Natural killer cell (primary cell): ENCODE data around the gene PLCB4. TPM values are rescaled to one million over a fixed set of nuclear protein-coding genes. Genes with fewer than 3 reads are reported as not detected.

Experiments used
- ATAC-seq, 3 donors: fragments of 150-1000 bp in 2 of 3; fragments of 200-7000 bp in 1 of 3; cut with Tn5 transposase; 1 replicate in 1 of 3; 2 replicates in 2 of 3; pipeline ENCODE4 v1.10.0; 2021; ENCODE audit warnings: mild to moderate bottlenecking in 2 of 3, moderate library complexity in 2 of 3
- DNase-seq, 2 donors: peaks; one replicate each; pipeline versions ENCODE4 v3.0.0 to v3.0.0-alpha.2; 2013 to 2021; ENCODE audit warnings: mixed read lengths in 1 of 2
- H3K27ac ChIP-seq: one replicate; pipeline ENCODE4 v1.5.1; 2013; ENCODE audit warnings: mild to moderate bottlenecking, low read length
- H3K27me3 ChIP-seq: one replicate; pipeline ENCODE4 v1.6.1; 2013; ENCODE audit warnings: low read length; ENCODE audit not compliant: control insufficient read depth, insufficient read depth
- H3K36me3 ChIP-seq: one replicate; pipeline ENCODE4 v1.6.1; 2013; ENCODE audit warnings: low read length; ENCODE audit not compliant: control insufficient read depth, insufficient read depth
- H3K4me1 ChIP-seq: one replicate; pipeline ENCODE4 v1.6.1; 2013; ENCODE audit warnings: low read length; ENCODE audit not compliant: control insufficient read depth, insufficient read depth
- H3K4me3 ChIP-seq: one replicate; pipeline ENCODE4 v1.5.1; 2013; ENCODE audit warnings: low read length
- H3K9me3 ChIP-seq: one replicate; pipeline ENCODE4 v1.6.1; 2013; ENCODE audit warnings: low read length; ENCODE audit not compliant: control insufficient read depth, insufficient read depth
- H3K27ac Mint-ChIP-seq, 2 donors: one replicate each; pipeline ENCODE4 v1.8.0; 2022; ENCODE audit warnings: mild to moderate bottlenecking in 2 of 2, mixed read lengths in 2 of 2, moderate library complexity in 1 of 2
- H3K27me3 Mint-ChIP-seq, 2 donors: one replicate each; pipeline ENCODE4 v1.8.0; 2022; ENCODE audit warnings: low read depth in 2 of 2, mixed read lengths in 2 of 2
- H3K36me3 Mint-ChIP-seq: one replicate; pipeline ENCODE4 v1.8.0; 2022; ENCODE audit warnings: mixed read lengths
- H3K4me1 Mint-ChIP-seq, 2 donors: one replicate each; pipeline ENCODE4 v1.8.0; 2022; ENCODE audit warnings: mixed read lengths in 2 of 2
- H3K4me3 Mint-ChIP-seq: one replicate; pipeline ENCODE4 v1.8.0; 2022; ENCODE audit warnings: mild to moderate bottlenecking, moderate library complexity, mixed read lengths
- H3K9me3 Mint-ChIP-seq, 2 donors: one replicate each; pipeline ENCODE4 v1.8.0; 2022; ENCODE audit warnings: mixed read lengths in 2 of 2
- WGBS: methylation state at CpG from one replicate; pipeline ENCODE4 v1.1.7; 2013; ENCODE audit warnings: missing lambda C conversion rate; ENCODE audit not compliant: insufficient coverage; 5-methylcytosine and 5-hydroxymethylcytosine counted together
- intact Hi-C: fragments of 100-400 bp; cut with micrococcal nuclease; formaldehyde crosslinking; loops from one replicate; pipeline ENCODE4 v1.14.2; 2022
- total RNA-seq, 4 donors: library from RNA; stranded (reverse); fragments of 120-200 nt in 1 of 4; gene quantifications; one replicate each; pipeline versions ENCODE4 v1.2.3 to v1.2.4, GENCODE V29; 2013 to 2022
- TF ChIP-seq, protein P1 (sequence below): fragments of 200-600 bp; IDR thresholded peaks from one replicate; pipeline ENCODE4 v1.8.0; 2022; ENCODE audit warnings: antibody characterized with exemption

The PLCB4 gene
- total RNA-seq, 3 donors from 2014 or later (not counting 1 experiment from before 2014, with no cell fraction given): 0.05 to 0.40 TPM; not detected in 1

DNA sequence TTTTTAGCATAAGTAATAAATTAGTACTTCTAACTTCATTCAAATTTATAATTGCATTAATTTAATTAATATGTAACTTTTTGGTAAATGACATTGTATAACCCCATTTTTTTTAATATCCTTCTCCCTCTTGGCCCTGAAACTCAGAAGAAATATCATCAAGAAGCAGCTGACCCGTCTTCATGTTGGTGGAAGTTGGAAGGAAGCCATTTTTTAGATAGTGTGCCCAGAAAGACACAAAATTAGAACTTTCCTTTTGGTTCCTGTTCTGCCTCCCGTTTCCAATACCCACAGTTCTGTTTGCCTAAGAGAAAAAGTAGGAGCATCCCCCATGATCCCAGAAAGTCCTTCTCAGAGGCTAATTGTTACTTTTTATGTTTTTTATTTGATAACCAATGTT lies 65.5 kb downstream of the PLCB4 start:
- H3K9me3 Mint-ChIP-seq: peaks cover 0 to 11% of the 10 kb centered on the region in 2 donors
- Histone ChIP-seq H3K4me1 (no peaks in the 10 kb centered on the region), H3K9me3 (no peaks in the 10 kb centered on the region), H3K27ac (no peak overlapping the region), H3K4me3 (no peak overlapping the region), H3K36me3 (no peaks in the 10 kb centered on the region), H3K27me3 (no peaks in the 10 kb centered on the region)
- no peaks in the 10 kb centered on the region for H3K27me3 Mint-ChIP-seq
- H3K36me3 Mint-ChIP-seq: no peaks in the 10 kb centered on the region
- DNase-seq (no peak), ATAC-seq (no peak)
- H3K27ac Mint-ChIP-seq: no peak overlapping the region
- TF ChIP-seq, protein P1, sequence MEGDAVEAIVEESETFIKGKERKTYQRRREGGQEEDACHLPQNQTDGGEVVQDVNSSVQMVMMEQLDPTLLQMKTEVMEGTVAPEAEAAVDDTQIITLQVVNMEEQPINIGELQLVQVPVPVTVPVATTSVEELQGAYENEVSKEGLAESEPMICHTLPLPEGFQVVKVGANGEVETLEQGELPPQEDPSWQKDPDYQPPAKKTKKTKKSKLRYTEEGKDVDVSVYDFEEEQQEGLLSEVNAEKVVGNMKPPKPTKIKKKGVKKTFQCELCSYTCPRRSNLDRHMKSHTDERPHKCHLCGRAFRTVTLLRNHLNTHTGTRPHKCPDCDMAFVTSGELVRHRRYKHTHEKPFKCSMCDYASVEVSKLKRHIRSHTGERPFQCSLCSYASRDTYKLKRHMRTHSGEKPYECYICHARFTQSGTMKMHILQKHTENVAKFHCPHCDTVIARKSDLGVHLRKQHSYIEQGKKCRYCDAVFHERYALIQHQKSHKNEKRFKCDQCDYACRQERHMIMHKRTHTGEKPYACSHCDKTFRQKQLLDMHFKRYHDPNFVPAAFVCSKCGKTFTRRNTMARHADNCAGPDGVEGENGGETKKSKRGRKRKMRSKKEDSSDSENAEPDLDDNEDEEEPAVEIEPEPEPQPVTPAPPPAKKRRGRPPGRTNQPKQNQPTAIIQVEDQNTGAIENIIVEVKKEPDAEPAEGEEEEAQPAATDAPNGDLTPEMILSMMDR: no peak
- no peak overlapping the region for H3K4me3 Mint-ChIP-seq
- no peaks in the 10 kb centered on the region for H3K4me1 Mint-ChIP-seq
- 17% methylated on average over 1 of the region's 2 CpGs for WGBS
- intact Hi-C loops: no loop called here

- intact Hi-C loops: no loop called here
- H3K4me1 Mint-ChIP-seq: no peaks in the 10 kb centered on the region
- no peaks in the 10 kb centered on the region for H3K36me3 Mint-ChIP-seq
- H3K27me3 Mint-ChIP-seq: no peaks in the 10 kb centered on the region
- H3K27ac ChIP-seq: no peak overlapping the region
- no peaks in the 10 kb centered on the region for H3K9me3 ChIP-seq
- DNase-seq: no peak
- no peaks in the 10 kb centered on the region for H3K36me3 ChIP-seq
- no peak overlapping the region for H3K27ac Mint-ChIP-seq
- H3K4me1 ChIP-seq: no peaks in the 10 kb centered on the region
- 31% methylated on average over 3 of the region's 3 CpGs for WGBS
- no peak overlapping the region for H3K4me3 ChIP-seq
- no peaks in the 10 kb centered on the region for H3K27me3 ChIP-seq
- TF ChIP-seq, protein P1: no peak
- no peak for ATAC-seq
- peaks cover 0 to 11% of the 10 kb centered on the region in 2 donors for H3K9me3 Mint-ChIP-seq
- H3K4me3 Mint-ChIP-seq: no peak overlapping the region
These were observed 67.2 kb downstream of the PLCB4 start for GRCh38 chr20:9136114-9136513.

DNA sequence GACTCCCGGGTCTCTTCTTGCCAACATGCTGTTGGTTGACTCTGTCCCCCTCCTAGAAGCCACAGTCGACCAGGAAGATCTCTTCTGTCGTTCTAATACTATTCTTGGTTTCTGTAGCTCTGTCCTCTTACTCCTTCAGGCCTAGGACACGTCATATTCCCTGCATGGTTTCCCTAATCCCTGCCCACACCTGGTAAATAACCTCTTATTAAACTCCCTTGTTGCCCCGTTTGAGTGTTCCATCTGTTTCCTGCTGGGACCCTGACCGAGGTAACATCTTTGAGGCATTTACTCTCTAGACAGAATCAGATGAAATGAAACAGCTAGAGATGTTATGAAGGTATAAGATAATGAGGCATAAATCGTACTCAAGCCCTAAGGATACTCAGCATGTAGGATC lies 68.1 kb downstream of the PLCB4 start:
- Histone ChIP-seq H3K9me3 (no peaks in the 10 kb centered on the region), H3K27ac (no peak overlapping the region), H3K4me3 (no peak overlapping the region), H3K36me3 (no peaks in the 10 kb centered on the region), H3K27me3 (no peaks in the 10 kb centered on the region), H3K4me1 (no peaks in the 10 kb centered on the region)
- Mint-ChIP-seq H3K27ac (no peak overlapping the region), H3K27me3 (no peaks in the 10 kb centered on the region), H3K9me3 (peaks cover 6 to 11% of the 10 kb centered on the region in 2 donors), H3K4me1 (no peaks in the 10 kb centered on the region), H3K36me3 (no peaks in the 10 kb centered on the region), H3K4me3 (no peak overlapping the region)
- DNase-seq: no peak
- TF ChIP-seq, protein P1: no peak
- intact Hi-C loops: no loop called here
- 25% methylated on average over 7 of the region's 7 CpGs for WGBS
- no peak for ATAC-seq

DNA sequence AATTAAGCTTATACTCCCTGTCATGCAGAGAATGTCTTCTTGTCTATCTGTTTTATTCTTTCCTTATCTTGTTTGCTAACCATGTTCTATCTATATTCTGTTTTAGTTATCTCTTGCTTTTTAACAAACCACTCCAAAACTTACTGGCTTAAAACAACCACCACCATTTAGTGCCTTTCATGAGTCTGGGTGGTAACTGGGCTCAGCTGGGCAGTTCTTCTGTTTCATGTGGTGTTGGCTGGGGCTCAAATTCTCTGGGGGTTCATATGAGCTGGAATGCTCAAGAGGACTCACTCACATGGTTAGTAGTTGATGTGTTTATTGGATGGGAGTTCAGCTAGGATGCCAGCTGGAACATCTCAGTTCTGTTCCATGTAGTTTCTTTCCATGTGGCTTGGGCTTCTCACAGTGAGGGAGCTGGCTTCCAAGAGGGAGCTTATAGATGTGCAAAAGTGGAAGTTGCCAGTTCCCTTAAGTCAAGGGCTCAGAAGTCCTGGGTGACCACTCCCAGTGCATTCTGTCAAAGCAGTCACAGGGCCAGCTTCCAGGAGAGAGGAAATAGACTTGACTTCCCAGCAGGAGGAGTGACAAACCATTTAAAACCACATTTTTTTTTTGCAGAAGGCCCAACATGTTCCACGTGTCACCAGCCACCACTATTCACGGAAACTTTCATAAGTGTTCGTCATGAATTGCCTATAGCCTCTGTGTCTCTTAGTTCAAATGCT lies 70.4 kb downstream of the PLCB4 start:
- TF ChIP-seq, protein P1: no peak
- Histone ChIP-seq H3K27ac (no peak overlapping the region), H3K9me3 (no peaks in the 10 kb centered on the region), H3K27me3 (no peaks in the 10 kb centered on the region), H3K4me1 (no peaks in the 10 kb centered on the region), H3K36me3 (no peaks in the 10 kb centered on the region), H3K4me3 (no peak overlapping the region)
- DNase-seq (no peak), ATAC-seq (no peak)
- Mint-ChIP-seq H3K9me3 (peaks cover 11 to 12% of the 10 kb centered on the region in 2 donors), H3K4me3 (no peak overlapping the region), H3K36me3 (no peaks in the 10 kb centered on the region), H3K27ac (no peak overlapping the region), H3K4me1 (no peaks in the 10 kb centered on the region), H3K27me3 (no peaks in the 10 kb centered on the region)
- intact Hi-C loops: no loop called here
- 77% methylated on average over 3 of the region's 3 CpGs for WGBS
